NB4 (cell line): Measurements from ENCODE around the gene CNN2.
"Not testable (repeated sequence)": the region's sequence is repeated elsewhere in the genome, so short reads cannot be mapped to it uniquely, and the experiment has no call there.

Experiments
- MAX ChIP-seq: IDR thresholded peaks from 2 replicates; pipeline ENCODE4 v1.6.1; 2011; ENCODE audit warnings: low read depth, low read length
- MYC ChIP-seq: IDR thresholded peaks from 2 replicates; pipeline ENCODE4 v1.6.1; 2011; ENCODE audit warnings: low read depth, low read length
- POLR2A ChIP-seq: IDR thresholded peaks from 2 replicates; pipeline ENCODE4 v1.6.1; 2011; ENCODE audit warnings: mild to moderate bottlenecking; ENCODE audit not compliant: insufficient read length; ENCODE audit errors: extremely low read depth
- TF ChIP-seq, protein P1 (sequence below): IDR thresholded peaks from one replicate; pipeline ENCODE4 v1.5.1; 2012; ENCODE audit warnings: low read depth, low read length

DNA sequence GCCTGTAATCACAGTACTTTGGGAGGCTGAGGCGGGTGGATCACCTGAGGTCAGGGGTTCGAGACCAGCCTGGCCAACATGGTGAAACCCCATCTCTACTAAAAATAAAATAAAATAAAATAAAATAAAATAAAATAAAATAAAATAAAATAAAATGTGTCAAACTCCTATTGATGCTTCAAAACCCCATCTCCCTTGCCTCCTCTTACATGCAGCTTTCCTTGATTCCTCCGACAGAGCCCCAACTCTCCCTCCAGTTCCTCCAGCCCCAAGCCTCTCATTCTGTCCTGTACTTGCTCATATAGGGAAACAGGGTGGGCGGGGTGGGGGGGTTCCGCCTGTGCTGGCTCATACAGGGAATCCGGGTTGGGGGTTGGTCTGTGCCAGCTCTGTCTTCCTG is 1.3 kb upstream of the CNN2 start:
- TF ChIP-seq, protein P1, sequence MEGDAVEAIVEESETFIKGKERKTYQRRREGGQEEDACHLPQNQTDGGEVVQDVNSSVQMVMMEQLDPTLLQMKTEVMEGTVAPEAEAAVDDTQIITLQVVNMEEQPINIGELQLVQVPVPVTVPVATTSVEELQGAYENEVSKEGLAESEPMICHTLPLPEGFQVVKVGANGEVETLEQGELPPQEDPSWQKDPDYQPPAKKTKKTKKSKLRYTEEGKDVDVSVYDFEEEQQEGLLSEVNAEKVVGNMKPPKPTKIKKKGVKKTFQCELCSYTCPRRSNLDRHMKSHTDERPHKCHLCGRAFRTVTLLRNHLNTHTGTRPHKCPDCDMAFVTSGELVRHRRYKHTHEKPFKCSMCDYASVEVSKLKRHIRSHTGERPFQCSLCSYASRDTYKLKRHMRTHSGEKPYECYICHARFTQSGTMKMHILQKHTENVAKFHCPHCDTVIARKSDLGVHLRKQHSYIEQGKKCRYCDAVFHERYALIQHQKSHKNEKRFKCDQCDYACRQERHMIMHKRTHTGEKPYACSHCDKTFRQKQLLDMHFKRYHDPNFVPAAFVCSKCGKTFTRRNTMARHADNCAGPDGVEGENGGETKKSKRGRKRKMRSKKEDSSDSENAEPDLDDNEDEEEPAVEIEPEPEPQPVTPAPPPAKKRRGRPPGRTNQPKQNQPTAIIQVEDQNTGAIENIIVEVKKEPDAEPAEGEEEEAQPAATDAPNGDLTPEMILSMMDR: not testable (repeated sequence)
- not testable (repeated sequence) for TF ChIP-seq POLR2A, MAX, MYC
